Colonic mucosa (tissue), 4 donors: ENCODE measurements around the gene ATP5PO. TPM values are rescaled to one million over a fixed set of nuclear protein-coding genes. Genes with fewer than 3 reads are reported as not detected.

Source experiments
- DNase-seq: peaks from one replicate; pipeline ENCODE4 v3.0.0-alpha.2; 2020
- H3K27ac ChIP-seq: fragments of 200-600 bp; one replicate; pipeline ENCODE4 v1.8.0; 2021
- H3K27me3 ChIP-seq: fragments of 200-600 bp; one replicate; pipeline ENCODE4 v1.8.0; 2021
- H3K36me3 ChIP-seq: fragments of 200-600 bp; one replicate; pipeline ENCODE4 v1.8.0; 2021
- H3K4me1 ChIP-seq: fragments of 200-600 bp; one replicate; pipeline ENCODE4 v1.8.0; 2021; ENCODE audit warnings: mild to moderate bottlenecking
- H3K4me3 ChIP-seq: fragments of 200-600 bp; one replicate; pipeline ENCODE4 v1.8.0; 2021
- H3K9ac ChIP-seq, 2 donors: one replicate each; pipeline ENCODE4 v1.7.0; 2013; ENCODE audit warnings: control low read depth in 2 of 2, low read depth in 2 of 2, low read length in 2 of 2
- H3K9me3 ChIP-seq: fragments of 200-600 bp; one replicate; pipeline ENCODE4 v1.8.0; 2021
- intact Hi-C: fragments of 100-400 bp; cut with DNase I; formaldehyde crosslinking; loops from one replicate; pipeline ENCODE4 v1.14.1; 2022
- total RNA-seq, 2 donors: library from RNA; stranded (reverse); fragmentation: NEBNext Ultra II Directional in 1 of 2; extraction: Animal tissue kit (Norgen Biotek cat#: 25700) in 1 of 2; gene quantifications; one replicate each; pipeline ENCODE4 v1.2.1, GENCODE V29; 2021
- TF ChIP-seq, protein P1 (sequence below): fragments of 200-600 bp; IDR thresholded peaks from one replicate; pipeline ENCODE4 v1.8.0; 2022; ENCODE audit warnings: antibody characterized with exemption, mild to moderate bottlenecking
- donor health status: healthy.
- donor health status: DM: no; HTN: no; CAD: no.
- donor health status: DM: no; HTN: no; CAD: no.

ATP5PO gene
- total RNA-seq, 2 donors from 2014 or later = 312 to 335 TPM

DNA sequence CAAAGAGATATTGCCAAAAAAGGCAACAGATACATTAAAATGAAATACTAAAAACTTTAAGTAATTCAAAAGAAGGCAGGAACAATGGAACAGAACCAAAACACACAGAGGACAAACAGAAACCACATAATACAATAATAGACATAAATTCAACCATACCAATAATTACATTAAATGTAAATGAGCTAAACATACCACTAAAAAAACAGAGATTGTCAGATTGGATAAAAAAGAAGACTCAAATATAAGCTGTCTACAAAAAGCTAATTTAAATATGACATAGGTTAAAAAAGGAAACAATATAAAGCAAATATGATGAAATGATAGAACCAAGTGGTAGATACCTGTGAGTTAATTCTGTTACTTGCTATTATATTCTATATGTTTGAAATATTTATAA is 44.1 kb upstream of the ATP5PO start:
- Histone ChIP-seq H3K9me3 (no peaks in the 10 kb centered on the region), H3K9ac (no peak overlapping the region)
- intact Hi-C loops = no loop called here

DNA sequence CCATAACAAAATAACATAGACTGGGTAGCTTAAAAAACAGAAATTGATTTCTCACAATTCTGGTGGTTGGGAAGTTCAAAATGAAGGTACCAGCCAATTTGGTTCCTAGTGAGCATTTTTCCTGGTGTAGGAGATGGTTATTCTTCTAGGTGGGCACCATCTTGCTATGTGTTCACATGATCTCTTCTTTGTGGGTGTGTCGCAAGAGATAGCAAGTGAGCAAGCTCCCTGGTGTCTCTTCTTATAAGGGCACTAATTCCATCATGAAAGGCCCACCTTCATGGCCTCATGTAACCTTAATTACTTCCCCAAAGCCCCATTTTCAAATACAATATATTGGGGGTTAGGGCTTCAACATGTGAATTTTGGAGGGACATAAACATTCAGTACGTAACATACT is 38.8 kb upstream of the ATP5PO start:
- H3K4me1 ChIP-seq = no peaks in the 10 kb centered on the region
- intact Hi-C loops = no loop called here

More for the DNA sequence above, 44.1 kb upstream of the ATP5PO start:
- H3K4me1 ChIP-seq = no peaks in the 10 kb centered on the region
- no peak for DNase-seq
- H3K36me3 ChIP-seq = no peaks in the 10 kb centered on the region
- H3K27ac ChIP-seq = no peak overlapping the region
- H3K4me3 ChIP-seq = no peak overlapping the region
- TF ChIP-seq, protein P1, sequence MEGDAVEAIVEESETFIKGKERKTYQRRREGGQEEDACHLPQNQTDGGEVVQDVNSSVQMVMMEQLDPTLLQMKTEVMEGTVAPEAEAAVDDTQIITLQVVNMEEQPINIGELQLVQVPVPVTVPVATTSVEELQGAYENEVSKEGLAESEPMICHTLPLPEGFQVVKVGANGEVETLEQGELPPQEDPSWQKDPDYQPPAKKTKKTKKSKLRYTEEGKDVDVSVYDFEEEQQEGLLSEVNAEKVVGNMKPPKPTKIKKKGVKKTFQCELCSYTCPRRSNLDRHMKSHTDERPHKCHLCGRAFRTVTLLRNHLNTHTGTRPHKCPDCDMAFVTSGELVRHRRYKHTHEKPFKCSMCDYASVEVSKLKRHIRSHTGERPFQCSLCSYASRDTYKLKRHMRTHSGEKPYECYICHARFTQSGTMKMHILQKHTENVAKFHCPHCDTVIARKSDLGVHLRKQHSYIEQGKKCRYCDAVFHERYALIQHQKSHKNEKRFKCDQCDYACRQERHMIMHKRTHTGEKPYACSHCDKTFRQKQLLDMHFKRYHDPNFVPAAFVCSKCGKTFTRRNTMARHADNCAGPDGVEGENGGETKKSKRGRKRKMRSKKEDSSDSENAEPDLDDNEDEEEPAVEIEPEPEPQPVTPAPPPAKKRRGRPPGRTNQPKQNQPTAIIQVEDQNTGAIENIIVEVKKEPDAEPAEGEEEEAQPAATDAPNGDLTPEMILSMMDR = no peak
- no peaks in the 10 kb centered on the region for H3K27me3 ChIP-seq

GRCh38 chr21:33951276-33952178 is 35.9 kb upstream of the ATP5PO start:
- intact Hi-C loops = no loop called here
- DNase-seq = no peak
- no peaks in the 10 kb centered on the region for H3K27me3 ChIP-seq
- H3K4me1 ChIP-seq = peaks cover 4% of the 10 kb centered on the region
- TF ChIP-seq, protein P1 = no peak
- no peaks in the 10 kb centered on the region for H3K36me3 ChIP-seq
- H3K4me3 ChIP-seq = no peak overlapping the region
- no peak overlapping the region for H3K27ac ChIP-seq
- H3K9ac ChIP-seq = no peak overlapping the region
- no peaks in the 10 kb centered on the region for H3K9me3 ChIP-seq

More for the DNA sequence above, 38.8 kb upstream of the ATP5PO start:
- Histone ChIP-seq H3K4me3 (no peak overlapping the region), H3K27ac (no peak overlapping the region), H3K36me3 (no peaks in the 10 kb centered on the region), H3K27me3 (no peaks in the 10 kb centered on the region), H3K9me3 (no peaks in the 10 kb centered on the region), H3K9ac (no peak overlapping the region)
- no peak for DNase-seq
- TF ChIP-seq, protein P1 = no peak

DNA sequence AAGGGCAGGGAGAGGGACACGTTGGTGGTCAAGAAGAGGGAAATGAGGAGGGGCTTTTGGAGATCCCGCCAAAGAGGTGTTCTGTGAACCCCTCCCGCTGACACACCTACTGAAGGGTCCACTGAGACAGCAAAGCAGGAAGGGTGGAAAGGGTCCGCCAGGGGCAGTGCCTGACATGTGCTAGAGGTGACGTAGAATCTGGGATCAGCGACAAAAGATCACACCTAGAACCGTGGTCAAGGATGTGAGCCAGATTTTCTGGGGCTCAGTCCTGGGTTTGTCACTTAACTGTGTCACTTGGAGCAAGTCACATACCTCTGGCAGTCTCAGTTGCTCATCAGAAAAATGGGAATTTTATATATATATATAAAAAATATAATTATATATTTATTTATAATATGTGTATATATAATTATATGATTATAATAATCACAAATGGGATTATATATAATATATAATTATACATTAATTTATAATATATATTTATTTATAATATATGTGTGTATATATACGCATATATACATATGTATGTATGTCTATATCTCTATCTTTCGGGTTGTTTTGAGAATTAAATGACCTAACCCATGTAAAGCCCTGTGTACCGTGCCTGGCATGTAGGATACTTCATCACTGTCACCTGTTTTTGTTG is 35.0 kb upstream of the ATP5PO start:
- no peak for DNase-seq
- Histone ChIP-seq H3K9me3 (no peaks in the 10 kb centered on the region), H3K36me3 (no peaks in the 10 kb centered on the region), H3K4me1 (peaks cover 4% of the 10 kb centered on the region), H3K27me3 (no peaks in the 10 kb centered on the region), H3K27ac (no peak overlapping the region), H3K4me3 (no peak overlapping the region), H3K9ac (no peak overlapping the region)
- intact Hi-C loops = no loop called here
- TF ChIP-seq, protein P1 = no peak

DNA sequence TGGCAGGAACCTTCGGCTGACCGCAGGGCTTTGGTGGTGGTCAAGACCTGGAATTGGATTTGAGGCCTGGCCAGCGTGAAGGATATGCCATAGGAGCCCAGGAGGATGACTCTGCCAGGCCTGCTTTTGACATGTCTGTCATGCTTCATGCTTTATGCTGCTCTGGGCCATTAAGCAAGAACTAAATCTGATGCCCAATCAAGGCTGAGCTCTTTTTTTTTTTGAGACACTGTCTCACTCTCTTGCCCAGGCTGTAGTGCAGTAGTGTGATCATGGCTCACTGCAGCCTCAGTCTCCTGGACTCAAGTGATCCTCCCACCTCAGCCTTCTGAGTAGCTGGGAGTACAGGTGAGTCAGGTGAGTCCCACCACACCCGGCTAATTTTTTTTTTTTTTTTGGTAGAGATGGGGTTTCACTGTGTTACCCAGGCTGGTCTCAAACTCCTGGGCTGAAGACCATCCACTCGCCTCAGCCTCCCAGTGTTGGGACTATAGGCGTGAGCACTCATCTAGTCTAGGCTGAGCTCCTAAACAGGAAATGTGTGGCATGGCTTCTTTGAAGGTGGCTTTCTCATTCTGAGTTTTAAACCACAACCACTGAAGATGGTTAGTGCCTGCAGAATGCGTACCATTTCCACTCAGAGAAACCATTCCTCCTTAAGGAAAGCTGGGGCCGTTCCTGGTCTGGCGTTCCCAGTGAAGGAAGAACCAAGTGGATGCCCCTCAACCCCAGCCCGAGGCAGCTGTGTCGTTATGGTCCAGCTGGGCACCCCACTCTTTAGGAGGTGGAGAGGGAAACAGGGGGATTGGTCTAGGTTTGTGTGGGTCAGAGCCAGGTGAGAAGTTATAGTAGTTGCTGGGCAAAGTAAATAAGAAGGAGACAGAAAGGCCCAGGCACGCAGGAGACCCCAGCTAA is 34.2 kb upstream of the ATP5PO start:
- peaks cover 4% of the 10 kb centered on the region for H3K4me1 ChIP-seq
- intact Hi-C loops = loop anchor here (10.0 kb wide), 1 partner anchor 125 kb away; the partner anchor contains the start of genes MRPS6 and SLC5A3
- H3K27me3 ChIP-seq = no peaks in the 10 kb centered on the region
- no peak overlapping the region for H3K9ac ChIP-seq
- H3K9me3 ChIP-seq = no peaks in the 10 kb centered on the region
- no peaks in the 10 kb centered on the region for H3K36me3 ChIP-seq
- DNase-seq = no peak
- TF ChIP-seq, protein P1 = no peak
- H3K4me3 ChIP-seq = no peak overlapping the region
- H3K27ac ChIP-seq = peak overlapping the region; percentile 76
